Panc1 (cell line): Measurements from ENCODE around the gene SRP68. TPM values are rescaled to one million over a fixed set of nuclear protein-coding genes. Genes with fewer than 3 reads are reported as not detected.

Experiments used
- ATAC-seq: fragments of 200-7000 bp; cut with Tn5 transposase; 2 replicates; pipeline ENCODE4 v1.9.1; 2020; ENCODE audit warnings: mild to moderate bottlenecking, moderate library complexity
- BruUV-seq: library from RNA; stranded (reverse); fragments of 400-500 nt; replicated peaks from 2 replicates; lab custom pipeline; 2021; lab: Mats Ljungman, UMichigan
- CTCF ChIA-PET: fragments of 300-600 bp; sonication (Branson Sonifier 250); formaldehyde crosslinking; loops from one replicate; lab custom pipeline; 2022; ENCODE audit warnings: antibody characterized with exemption; lab: Charles Lee
- POLR2A ChIA-PET: fragments of 300-600 bp; sonication (Branson Sonifier 250); formaldehyde crosslinking; loops from one replicate; lab custom pipeline; 2022; ENCODE audit warnings: antibody characterized with exemption; lab: Charles Lee
- DNase-seq: peaks from one replicate; pipeline ENCODE4 v3.0.0-alpha.2; 2010; ENCODE audit warnings: low read depth, low spot score
- H3K27ac ChIP-seq: 2 replicates; pipeline ENCODE4 v1.5.1; 2011; ENCODE audit warnings: mild to moderate bottlenecking, low read length, inconsistent platforms
- H3K27me3 ChIP-seq: fragments of 200-500 bp; sonication (Bioruptor generic); 2 replicates; pipeline ENCODE4 v1.6.0; 2014; ENCODE audit warnings: low read length, inconsistent platforms; ENCODE audit not compliant: control insufficient read depth, insufficient read depth
- H3K36me3 ChIP-seq: fragments of 200-500 bp; sonication (Bioruptor generic); 2 replicates; pipeline ENCODE4 v1.5.1; 2014; ENCODE audit warnings: inconsistent platforms, mild to moderate bottlenecking, low read length, moderate library complexity; ENCODE audit not compliant: control insufficient read depth, insufficient read depth
- H3K4me1 ChIP-seq: 2 replicates; pipeline ENCODE4 v1.5.1; 2011; ENCODE audit warnings: inconsistent platforms, mild to moderate bottlenecking, low read length, moderate library complexity; ENCODE audit not compliant: control insufficient read depth, insufficient read depth
- H3K4me3 ChIP-seq, 2 experiments: 2 replicates each; pipeline ENCODE4 v1.5.1; 2011 to 2012; ENCODE audit warnings: low read depth in 2 of 2, low read length in 2 of 2, mild to moderate bottlenecking in 2 of 2, inconsistent platforms in 1 of 2, moderate library complexity in 1 of 2
- H3K9me3 ChIP-seq: fragments of 200-500 bp; sonication (Bioruptor generic); 2 replicates; pipeline ENCODE4 v1.5.1; 2014; ENCODE audit warnings: low read depth, mild to moderate bottlenecking, inconsistent platforms, low read length, moderate library complexity; ENCODE audit not compliant: control insufficient read depth, insufficient read depth
- CTCF ChIP-seq: fragments of 450-650 bp; IDR thresholded peaks from 2 replicates; pipeline ENCODE4 v1.5.1; 2017; ENCODE audit warnings: mild to moderate bottlenecking
- POLR2AphosphoS5 ChIP-seq: IDR thresholded peaks from 2 replicates; pipeline ENCODE4 v1.6.1; 2012; ENCODE audit warnings: mild to moderate bottlenecking, low read depth, low read length, moderate library complexity
- SIN3A ChIP-seq: IDR thresholded peaks from 2 replicates; pipeline ENCODE4 v1.6.1; 2012; ENCODE audit warnings: low read depth, mild to moderate bottlenecking, low read length, moderate library complexity, borderline replicate concordance; ENCODE audit not compliant: insufficient read depth
- TCF7L2 ChIP-seq: IDR thresholded peaks from 2 replicates; pipeline ENCODE4 v1.6.1; 2011; ENCODE audit warnings: mild to moderate bottlenecking, low read depth, low read length, inconsistent platforms
- in situ Hi-C: cut with HindIII; loops from 2 replicates; pipeline ENCODE4 v1.10.0; 2016; ENCODE audit warnings: low sequenced_read_pairs, low pct_unique_long_range_greater_than_20kb
- intact Hi-C: fragments of 100-400 bp; cut with micrococcal nuclease; formaldehyde crosslinking; loops from one replicate; pipeline ENCODE4 v1.10.0; 2022; ENCODE audit not compliant: unreplicated experiment
- total RNA-seq: library from RNA; stranded (reverse); gene quantifications from one replicate; pipeline ENCODE4 v1.2.1, GENCODE V29; 2021; ENCODE audit not compliant: unreplicated experiment
- TF ChIP-seq, protein P1 (sequence below), 2 experiments: IDR thresholded peaks; 2 replicates each; pipeline ENCODE4 v1.6.1; 2011 to 2012; ENCODE audit warnings: low read depth in 2 of 2, control low read depth in 1 of 2, low read length in 1 of 2, mild to moderate bottlenecking in 1 of 2, moderate library complexity in 1 of 2; ENCODE audit not compliant: insufficient read depth in 1 of 2

Gene SRP68
- total RNA-seq, 1 experiment from 2014 or later = 100 TPM

- Histone ChIP-seq H3K4me1 (no peaks in the 10 kb centered on the region), H3K27ac (no peak overlapping the region), H3K27me3 (no peaks in the 10 kb centered on the region), H3K4me3 (no peak overlapping the region), H3K36me3 (no peaks in the 10 kb centered on the region), H3K9me3 (no peaks in the 10 kb centered on the region)
- in situ Hi-C loops (no loop called here), intact Hi-C loops (no loop called here)
- BruUV-seq = no TSS peak
- TF ChIP-seq POLR2AphosphoS5 = no peak
- no peak for DNase-seq
- POLR2A ChIA-PET = no interaction called here
- CTCF ChIA-PET = interaction anchor here (0.7 kb wide), 1 partner anchor 337 kb away, joined by 6 read pairs; no protein-coding TSS in a partner anchor
- ATAC-seq = no peak
Observed at GRCh38 chr17:76115138-76115754, 42.9 kb upstream of the SRP68 start.

DNA sequence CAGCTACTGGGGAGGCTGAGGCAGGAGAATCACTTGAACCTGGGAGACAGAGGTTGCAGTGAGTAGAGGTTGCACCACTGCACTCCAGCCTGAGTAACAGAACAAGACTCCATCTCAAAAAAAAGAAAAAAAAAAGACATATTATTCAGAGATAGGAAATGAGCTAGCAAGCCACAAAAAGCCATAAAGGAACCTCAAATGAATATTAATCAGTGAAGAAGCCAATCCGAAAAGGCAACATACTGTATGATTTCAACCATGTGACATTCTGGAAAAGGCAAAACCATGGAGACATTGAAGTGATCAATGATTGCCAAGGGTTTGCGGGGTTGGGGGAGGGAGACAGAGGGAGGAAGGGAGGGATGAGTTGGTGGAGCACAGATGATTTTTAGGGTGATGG is 39.6 kb upstream of the SRP68 start:
- Histone ChIP-seq H3K4me1 (no peaks in the 10 kb centered on the region), H3K27ac (no peak overlapping the region), H3K9me3 (no peaks in the 10 kb centered on the region), H3K27me3 (no peaks in the 10 kb centered on the region), H3K36me3 (no peaks in the 10 kb centered on the region), H3K4me3 (no peak overlapping the region)
- CTCF ChIA-PET = interaction anchor here (0.7 kb wide), 1 partner anchor 103 kb away, joined by 3 read pairs; no protein-coding TSS in a partner anchor
- no TSS peak for BruUV-seq
- ATAC-seq (no peak), DNase-seq (no peak)
- intact Hi-C loops = no loop called here
- POLR2A ChIA-PET = interaction anchor here (0.6 kb wide), 1 partner anchor 167 kb away, joined by 3 read pairs; no protein-coding TSS in a partner anchor
- in situ Hi-C loops = no loop called here
- TF ChIP-seq POLR2AphosphoS5 (no peak), CTCF (no peak), TCF7L2 (no peak), SIN3A (no peak)
- TF ChIP-seq, protein P1, sequence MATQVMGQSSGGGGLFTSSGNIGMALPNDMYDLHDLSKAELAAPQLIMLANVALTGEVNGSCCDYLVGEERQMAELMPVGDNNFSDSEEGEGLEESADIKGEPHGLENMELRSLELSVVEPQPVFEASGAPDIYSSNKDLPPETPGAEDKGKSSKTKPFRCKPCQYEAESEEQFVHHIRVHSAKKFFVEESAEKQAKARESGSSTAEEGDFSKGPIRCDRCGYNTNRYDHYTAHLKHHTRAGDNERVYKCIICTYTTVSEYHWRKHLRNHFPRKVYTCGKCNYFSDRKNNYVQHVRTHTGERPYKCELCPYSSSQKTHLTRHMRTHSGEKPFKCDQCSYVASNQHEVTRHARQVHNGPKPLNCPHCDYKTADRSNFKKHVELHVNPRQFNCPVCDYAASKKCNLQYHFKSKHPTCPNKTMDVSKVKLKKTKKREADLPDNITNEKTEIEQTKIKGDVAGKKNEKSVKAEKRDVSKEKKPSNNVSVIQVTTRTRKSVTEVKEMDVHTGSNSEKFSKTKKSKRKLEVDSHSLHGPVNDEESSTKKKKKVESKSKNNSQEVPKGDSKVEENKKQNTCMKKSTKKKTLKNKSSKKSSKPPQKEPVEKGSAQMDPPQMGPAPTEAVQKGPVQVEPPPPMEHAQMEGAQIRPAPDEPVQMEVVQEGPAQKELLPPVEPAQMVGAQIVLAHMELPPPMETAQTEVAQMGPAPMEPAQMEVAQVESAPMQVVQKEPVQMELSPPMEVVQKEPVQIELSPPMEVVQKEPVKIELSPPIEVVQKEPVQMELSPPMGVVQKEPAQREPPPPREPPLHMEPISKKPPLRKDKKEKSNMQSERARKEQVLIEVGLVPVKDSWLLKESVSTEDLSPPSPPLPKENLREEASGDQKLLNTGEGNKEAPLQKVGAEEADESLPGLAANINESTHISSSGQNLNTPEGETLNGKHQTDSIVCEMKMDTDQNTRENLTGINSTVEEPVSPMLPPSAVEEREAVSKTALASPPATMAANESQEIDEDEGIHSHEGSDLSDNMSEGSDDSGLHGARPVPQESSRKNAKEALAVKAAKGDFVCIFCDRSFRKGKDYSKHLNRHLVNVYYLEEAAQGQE (IDR thresholded peaks at IDR 0.05; ENCODE audit: insufficient read depth in 1 of 2, low read depth in 2 of 2, low read length in 1 of 2) = no peak

DNA sequence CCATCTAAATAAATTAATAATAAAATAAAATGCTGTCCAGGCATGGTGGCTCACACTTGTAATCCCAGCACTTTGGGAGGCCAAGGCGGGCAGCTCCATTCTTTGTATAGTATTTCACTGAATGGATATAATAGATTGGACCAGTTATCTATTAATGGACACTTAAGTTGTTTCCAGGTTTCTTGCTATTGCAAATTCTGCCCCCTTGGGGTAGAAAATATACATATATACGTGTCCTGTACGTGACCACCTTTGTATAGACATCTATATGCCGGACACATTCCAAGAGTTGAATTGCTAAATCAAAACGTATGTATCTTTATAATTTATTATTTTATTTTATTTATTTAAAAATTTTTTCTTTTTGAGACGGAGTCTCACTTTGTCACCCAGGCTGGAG is 35.2 kb upstream of the SRP68 start:
- Histone ChIP-seq H3K4me3 (no peak overlapping the region), H3K27ac (no peak overlapping the region), H3K36me3 (peaks cover 5% of the 10 kb centered on the region; the same call in 1 of the 2 replicates), H3K4me1 (peaks cover 13% of the 10 kb centered on the region), H3K27me3 (no peaks in the 10 kb centered on the region), H3K9me3 (no peaks in the 10 kb centered on the region)
- in situ Hi-C loops (no loop called here), intact Hi-C loops (no loop called here)
- ChIA-PET POLR2A (no interaction called here), CTCF (interaction anchor here (0.8 kb wide), 1 partner anchor 131 kb away, joined by 3 read pairs; no protein-coding TSS in a partner anchor)
- ATAC-seq = no peak
- BruUV-seq = no TSS peak
- no peak for DNase-seq
- TF ChIP-seq TCF7L2 = no peak
- TF ChIP-seq POLR2AphosphoS5 = no peak
- no peak for TF ChIP-seq SIN3A
- TF ChIP-seq, protein P1 (IDR thresholded peaks at IDR 0.05; ENCODE audit: insufficient read depth in 1 of 2, low read depth in 2 of 2, low read length in 1 of 2) = no peak
- no peak for TF ChIP-seq CTCF
